Measurements from ENCODE around the gene CCNL2.

GRCh38 chr1:1426496-1427105, 27.5 kb upstream of the CCNL2 start:
- TF ChIP-seq CTCF (IDR thresholded peaks at IDR 0.05; ENCODE audit: low read depth, low read length) (no peak), EZH2phosphoT487 (IDR thresholded peaks at IDR 0.05; ENCODE audit: low read depth) (no peak)
